ENCODE measurements around the gene PNPLA3.

DNA sequence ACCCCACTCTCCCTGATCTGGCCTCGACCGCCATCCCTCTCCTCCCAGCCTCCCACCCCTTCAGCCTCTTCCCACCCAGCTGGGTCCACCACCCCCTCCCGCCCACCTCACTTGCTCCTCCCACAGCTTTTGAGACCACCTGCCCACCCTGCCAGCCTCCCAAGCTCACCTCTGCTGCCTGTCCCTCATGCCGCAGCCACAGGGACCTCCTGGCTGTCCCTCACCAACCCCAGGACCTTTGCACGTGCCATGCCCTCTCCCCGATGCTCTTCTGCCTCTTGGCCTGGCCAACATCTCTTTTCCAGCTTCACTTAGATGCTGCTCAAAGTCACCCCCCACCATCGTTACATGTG is 38.3 kb upstream of the PNPLA3 start:
- TF ChIP-seq, protein P1, sequence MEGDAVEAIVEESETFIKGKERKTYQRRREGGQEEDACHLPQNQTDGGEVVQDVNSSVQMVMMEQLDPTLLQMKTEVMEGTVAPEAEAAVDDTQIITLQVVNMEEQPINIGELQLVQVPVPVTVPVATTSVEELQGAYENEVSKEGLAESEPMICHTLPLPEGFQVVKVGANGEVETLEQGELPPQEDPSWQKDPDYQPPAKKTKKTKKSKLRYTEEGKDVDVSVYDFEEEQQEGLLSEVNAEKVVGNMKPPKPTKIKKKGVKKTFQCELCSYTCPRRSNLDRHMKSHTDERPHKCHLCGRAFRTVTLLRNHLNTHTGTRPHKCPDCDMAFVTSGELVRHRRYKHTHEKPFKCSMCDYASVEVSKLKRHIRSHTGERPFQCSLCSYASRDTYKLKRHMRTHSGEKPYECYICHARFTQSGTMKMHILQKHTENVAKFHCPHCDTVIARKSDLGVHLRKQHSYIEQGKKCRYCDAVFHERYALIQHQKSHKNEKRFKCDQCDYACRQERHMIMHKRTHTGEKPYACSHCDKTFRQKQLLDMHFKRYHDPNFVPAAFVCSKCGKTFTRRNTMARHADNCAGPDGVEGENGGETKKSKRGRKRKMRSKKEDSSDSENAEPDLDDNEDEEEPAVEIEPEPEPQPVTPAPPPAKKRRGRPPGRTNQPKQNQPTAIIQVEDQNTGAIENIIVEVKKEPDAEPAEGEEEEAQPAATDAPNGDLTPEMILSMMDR (IDR thresholded peaks at IDR 0.05), result peak in 1 of 4 experiments; percentile 3
- TF ChIP-seq POLR2A (IDR thresholded peaks at IDR 0.05), result no peak

Data from uterus (tissue), 2 donors.